Measurements from ENCODE around the gene SEMG2. TPM values are rescaled to one million over a fixed set of nuclear protein-coding genes. Genes with fewer than 3 reads are reported as not detected.

The SEMG2 gene
- total RNA-seq, 3 donors from 2014 or later: not detected

DNA sequence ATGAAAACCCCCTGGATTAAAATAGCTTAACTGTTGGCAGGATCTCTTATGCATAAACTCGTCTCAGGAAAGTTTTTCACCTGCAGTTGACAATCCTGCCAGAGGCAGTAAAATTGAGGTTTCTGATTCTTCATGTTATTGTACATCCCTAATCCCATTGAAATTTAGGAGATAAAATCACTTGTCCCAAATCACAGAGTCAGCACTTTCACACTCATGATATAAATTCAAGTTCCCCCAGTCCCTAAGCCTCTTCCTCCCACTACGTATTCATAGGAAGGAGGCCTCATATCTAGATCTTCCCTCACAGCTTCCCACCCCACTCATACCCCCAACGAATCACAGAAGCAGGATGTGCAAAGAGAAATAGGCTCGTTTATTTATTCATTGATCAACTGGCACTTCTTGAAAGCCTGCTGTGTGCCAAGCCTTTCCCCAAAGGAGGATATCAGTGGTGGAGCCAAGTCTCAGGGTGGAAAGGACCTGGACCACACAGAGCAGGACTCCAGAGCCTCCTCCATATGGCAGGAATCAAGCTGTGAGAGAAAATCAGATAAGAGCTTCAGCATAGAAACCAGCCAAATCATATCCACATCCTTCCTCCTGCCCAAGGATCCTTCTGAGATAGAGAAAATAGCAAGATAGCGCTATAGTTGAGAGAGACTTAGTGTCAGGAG, 30.8 kb downstream of the SEMG2 start:
- no peak for TF ChIP-seq CTCF (IDR thresholded peaks at IDR 0.05)

GRCh38 chr20:45253261-45253660, 32.1 kb downstream of the SEMG2 start:
- TF ChIP-seq CTCF (IDR thresholded peaks at IDR 0.05): no peak
- peak; percentile 3 for ATAC-seq
- no peaks in the 10 kb centered on the region for H3K36me3 ChIP-seq (ENCODE audit: low read depth)
- peaks cover 13% of the 10 kb centered on the region for H3K4me1 ChIP-seq (ENCODE audit: low read depth)
- no peak for DNase-seq
- H3K4me3 ChIP-seq: no peak overlapping the region
- intact Hi-C loops (cut with DNase I, micrococcal nuclease): no loop called here
- H3K9me3 ChIP-seq: no peaks in the 10 kb centered on the region

More for the DNA sequence above, 30.8 kb downstream of the SEMG2 start:
- peaks cover 13% of the 10 kb centered on the region for H3K4me1 ChIP-seq (ENCODE audit: low read depth)
- H3K9me3 ChIP-seq: no peaks in the 10 kb centered on the region
- intact Hi-C loops (cut with DNase I, micrococcal nuclease): no loop called here
- no peak overlapping the region for H3K4me3 ChIP-seq
- ATAC-seq (no peak), DNase-seq (no peak)
- no peaks in the 10 kb centered on the region for H3K36me3 ChIP-seq (ENCODE audit: low read depth)

GRCh38 chr20:45254383-45255262, 33.5 kb downstream of the SEMG2 start, which contains the start of gene SLPI:
Gene SLPI, minus strand, starts transcription at chr20:45254564. Its CDS starts 21 bp downstream, at chr20:45254543.
- TF ChIP-seq CTCF (IDR thresholded peaks at IDR 0.05): no peak
- no peak within 1 kb of the TSS for H3K4me3 ChIP-seq
- intact Hi-C loops (cut with DNase I, micrococcal nuclease): no loop called here

DNA sequence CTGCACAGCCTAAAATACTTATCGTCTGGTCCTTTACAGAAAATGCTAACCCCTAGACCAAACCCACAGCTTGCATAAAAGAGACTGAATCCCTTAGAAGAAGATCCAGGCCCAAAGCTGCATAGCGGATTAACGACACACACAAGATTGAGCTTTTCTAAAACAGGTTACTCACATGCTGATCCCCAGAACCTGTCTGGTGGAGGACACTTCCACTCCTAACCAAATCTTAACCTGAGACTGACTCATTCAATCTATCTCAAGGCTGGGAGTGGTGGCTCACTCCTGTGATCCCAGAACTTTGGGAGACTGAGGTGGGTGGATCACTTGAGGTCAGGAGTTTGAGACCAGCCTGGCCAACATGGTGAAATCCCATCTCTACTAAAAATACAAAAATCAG, 36.0 kb downstream of the SEMG2 start:
- DNase-seq (no peak), ATAC-seq (no peak)
- Histone ChIP-seq H3K36me3 (ENCODE audit: low read depth) (no peaks in the 10 kb centered on the region), H3K4me1 (ENCODE audit: low read depth) (peaks cover 13% of the 10 kb centered on the region), H3K4me3 (no peak overlapping the region), H3K9me3 (no peaks in the 10 kb centered on the region)
- TF ChIP-seq CTCF (IDR thresholded peaks at IDR 0.05): no peak
- intact Hi-C loops (cut with DNase I, micrococcal nuclease): no loop called here

More at GRCh38 chr20:45254383-45255262, 33.5 kb downstream of the SEMG2 start, which contains the start of gene SLPI:
- H3K9me3 ChIP-seq: no peaks in the 10 kb centered on the region
- peaks cover 13% of the 10 kb centered on the region for H3K4me1 ChIP-seq (ENCODE audit: low read depth)
- ATAC-seq (peak; percentile 97), DNase-seq (peak; percentile 66 to 73 (median 70))
- H3K36me3 ChIP-seq (ENCODE audit: low read depth): no peaks in the 10 kb centered on the region

DNA sequence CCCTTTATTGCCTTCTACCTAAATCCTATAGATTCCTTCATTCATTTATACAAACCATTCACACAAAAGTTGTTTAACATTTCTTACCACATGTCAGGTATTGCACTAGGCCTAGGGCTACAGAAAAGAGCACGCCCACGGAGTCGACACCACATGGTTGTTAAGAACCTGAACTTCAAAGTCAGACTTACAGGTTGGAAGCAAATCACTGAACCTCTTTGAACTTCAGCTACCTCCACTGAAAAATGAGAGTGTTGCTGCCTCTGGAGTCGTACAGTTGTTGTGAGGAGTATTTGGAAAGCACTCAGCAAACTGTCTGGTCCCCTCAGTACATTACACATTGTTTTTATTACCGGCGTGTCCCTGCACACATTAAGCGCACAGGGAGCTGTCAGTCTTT, 36.5 kb downstream of the SEMG2 start:
- TF ChIP-seq CTCF (IDR thresholded peaks at IDR 0.05): no peak
- peaks cover 13% of the 10 kb centered on the region for H3K4me1 ChIP-seq (ENCODE audit: low read depth)
- no peak overlapping the region for H3K4me3 ChIP-seq
- no peaks in the 10 kb centered on the region for H3K36me3 ChIP-seq (ENCODE audit: low read depth)
- H3K9me3 ChIP-seq: no peaks in the 10 kb centered on the region
- DNase-seq (no peak), ATAC-seq (no peak)
- intact Hi-C loops (cut with DNase I, micrococcal nuclease): no loop called here

Measured in mucosa of descending colon (tissue), 3 donors.